ENCODE measurements around the gene TMEM132E.

The TMEM132E gene

DNA sequence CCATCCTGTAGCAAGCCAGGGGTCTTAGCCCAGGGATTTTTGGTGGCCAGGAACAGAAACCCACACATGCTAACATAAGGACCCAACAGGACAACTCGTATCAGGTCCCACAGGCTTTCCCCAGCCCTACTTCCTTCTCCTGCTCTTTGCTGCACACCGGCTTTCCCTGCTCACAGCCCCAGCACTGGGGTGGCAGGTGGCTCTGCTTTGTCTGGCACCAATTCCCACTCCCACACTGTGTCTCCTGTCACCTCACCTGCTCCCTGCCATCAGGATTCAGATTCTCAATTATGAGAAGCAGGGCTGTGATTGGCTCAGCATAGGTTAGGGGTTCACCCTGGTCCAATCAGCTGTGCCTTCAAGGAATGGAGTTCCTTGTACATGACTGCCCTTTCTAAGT is 94.1 kb downstream of the TMEM132E start:
- no peak for DNase-seq (ENCODE audit: low spot score)
- TF ChIP-seq CTCF (IDR thresholded peaks at IDR 0.05; ENCODE audit: extremely low read depth, missing control alignments): no peak

- no peak for DNase-seq (ENCODE audit: low spot score)
- TF ChIP-seq CTCF (IDR thresholded peaks at IDR 0.05; ENCODE audit: extremely low read depth, missing control alignments): no peak
Observed at GRCh38 chr17:34673995-34674890, 94.9 kb downstream of the TMEM132E start.

- no peak for TF ChIP-seq CTCF (IDR thresholded peaks at IDR 0.05; ENCODE audit: extremely low read depth, missing control alignments)
- DNase-seq (ENCODE audit: low spot score): no peak
Observed at GRCh38 chr17:34675143-34675542, 95.8 kb downstream of the TMEM132E start.

- TF ChIP-seq CTCF (IDR thresholded peaks at IDR 0.05; ENCODE audit: extremely low read depth, missing control alignments): no peak
- DNase-seq (ENCODE audit: low spot score): no peak
Observed at GRCh38 chr17:34675605-34676004, 96.2 kb downstream of the TMEM132E start.

DNA sequence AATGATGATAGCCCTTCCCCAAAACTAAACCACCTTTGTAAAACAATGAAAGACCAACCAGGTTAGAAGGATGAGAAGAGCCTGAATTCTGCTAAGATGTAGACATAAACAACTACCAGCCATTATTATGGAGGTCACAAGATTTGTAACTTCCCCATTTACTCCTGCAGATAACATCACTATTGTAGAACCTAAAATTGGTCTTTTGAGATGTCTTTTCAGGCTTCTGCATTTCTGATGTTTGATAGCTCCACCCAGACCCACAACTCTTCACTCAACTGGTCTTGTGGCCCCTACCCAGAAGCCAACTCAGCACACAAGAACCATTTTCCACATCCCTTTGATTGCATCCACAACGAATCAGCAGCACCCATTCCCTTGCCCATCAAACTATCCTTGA is 100.8 kb downstream of the TMEM132E start:
- no peak for DNase-seq (ENCODE audit: low spot score)
- TF ChIP-seq CTCF (IDR thresholded peaks at IDR 0.05; ENCODE audit: extremely low read depth, missing control alignments): no peak

DNA sequence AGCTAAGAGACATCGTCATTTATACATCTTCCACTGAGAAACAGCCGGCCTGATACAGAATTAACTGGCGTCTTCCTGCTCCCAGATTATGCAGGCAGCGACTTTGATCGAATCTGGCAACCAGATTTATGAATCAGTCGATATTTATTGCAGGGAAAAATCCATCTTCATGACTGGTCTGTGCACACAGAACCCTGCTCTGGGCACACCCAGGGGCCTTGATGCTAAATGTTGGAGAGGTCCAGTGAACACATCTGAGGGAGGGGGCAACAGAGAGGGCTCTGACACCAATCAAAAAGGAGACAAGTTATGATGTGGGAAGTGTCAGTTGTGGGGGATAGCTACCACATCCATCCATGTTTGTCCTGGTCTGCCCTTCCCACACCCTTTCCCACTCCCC is 102.9 kb downstream of the TMEM132E start:
- DNase-seq (ENCODE audit: low spot score): no peak
- no peak for TF ChIP-seq CTCF (IDR thresholded peaks at IDR 0.05; ENCODE audit: extremely low read depth, missing control alignments)

- TF ChIP-seq CTCF (IDR thresholded peaks at IDR 0.05; ENCODE audit: extremely low read depth, missing control alignments): no peak
- DNase-seq (ENCODE audit: low spot score): no peak
Observed at GRCh38 chr17:34683390-34683789, 104.0 kb downstream of the TMEM132E start.
